CD14-positive monocyte (primary cell): Measurements from ENCODE around the gene CDCP2. TPM values are rescaled to one million over a fixed set of nuclear protein-coding genes. Genes with fewer than 3 reads are reported as not detected.

Source experiments
- DNase-seq, 3 donors: peaks; one replicate each; pipeline ENCODE4 v3.0.0-alpha.2; 2011 to 2022
- H2AFZ ChIP-seq: 2 replicates; pipeline ENCODE4 v1.6.0; 2012; ENCODE audit warnings: mild to moderate bottlenecking, low read depth, low read length, inconsistent platforms; ENCODE audit not compliant: insufficient read depth, poor library complexity, severe bottlenecking
- H3K27ac ChIP-seq, 2 donors: 1 replicate in 1 of 2; 2 replicates in 1 of 2; pipeline ENCODE4 v1.5.1; 2012 to 2013; ENCODE audit warnings: low read length in 2 of 2, control low read depth in 1 of 2, inconsistent platforms in 1 of 2, low read depth in 1 of 2, mild to moderate bottlenecking in 1 of 2
- H3K27me3 ChIP-seq, 2 donors: one replicate each; pipeline versions ENCODE4 v1.6.0 to v1.6.1; 2011 to 2013; ENCODE audit warnings: low read length in 2 of 2; ENCODE audit not compliant: control insufficient read depth in 2 of 2, insufficient read depth in 2 of 2
- H3K36me3 ChIP-seq, 2 donors: replicated peaks in 1 of 2; 1 replicate in 1 of 2; 2 replicates in 1 of 2; pipeline versions ENCODE4 v1.5.1 to v1.6.1; 2012 to 2013; ENCODE audit warnings: low read length in 2 of 2, control low read depth in 1 of 2, inconsistent platforms in 1 of 2, mild to moderate bottlenecking in 1 of 2; ENCODE audit not compliant: insufficient read depth in 2 of 2, control insufficient read depth in 1 of 2
- H3K4me1 ChIP-seq, 2 donors: 1 replicate in 1 of 2; 2 replicates in 1 of 2; pipeline versions ENCODE4 v1.5.1 to v1.6.1; 2012 to 2013; ENCODE audit warnings: low read length in 2 of 2, control low read depth in 1 of 2, inconsistent platforms in 1 of 2, mild to moderate bottlenecking in 1 of 2, moderate library complexity in 1 of 2; ENCODE audit not compliant: insufficient read depth in 2 of 2, control insufficient read depth in 1 of 2
- H3K4me2 ChIP-seq: replicated peaks from 2 replicates; pipeline ENCODE3; 2012; ENCODE audit warnings: low read length, moderate library complexity, mild to moderate bottlenecking; ENCODE audit not compliant: poor library complexity, severe bottlenecking; ENCODE audit errors: extremely low read depth
- H3K4me3 ChIP-seq, 3 experiments: fragments of 200-600 bp in 1 of 3; sonication (generic) in 1 of 3; replicated peaks in 1 of 3; 1 replicate in 2 of 3; 2 replicates in 1 of 3; pipeline ENCODE4 v1.5.1; 2011 to 2013; ENCODE audit warnings: low read length in 3 of 3, mild to moderate bottlenecking in 3 of 3, control low read depth in 2 of 3, low read depth in 2 of 3, inconsistent platforms in 1 of 3, moderate library complexity in 1 of 3
- H3K79me2 ChIP-seq: 2 replicates; pipeline ENCODE4 v1.6.0; 2012; ENCODE audit warnings: mild to moderate bottlenecking, control low read depth, inconsistent platforms, low read length, moderate library complexity; ENCODE audit not compliant: insufficient read depth
- H3K9ac ChIP-seq: 2 replicates; pipeline ENCODE4 v1.6.0; 2017; ENCODE audit warnings: low read length, mild to moderate bottlenecking; ENCODE audit not compliant: insufficient read depth, poor library complexity, severe bottlenecking
- H3K9me3 ChIP-seq, 2 donors: replicated peaks in 1 of 2; 1 replicate in 1 of 2; 2 replicates in 1 of 2; pipeline versions ENCODE4 v1.5.1 to v1.6.1; 2012 to 2013; ENCODE audit warnings: low read length in 2 of 2, control low read depth in 1 of 2; ENCODE audit not compliant: control insufficient read depth in 1 of 2, insufficient read depth in 1 of 2
- H4K20me1 ChIP-seq: 2 replicates; pipeline ENCODE4 v1.6.0; 2012; ENCODE audit warnings: mild to moderate bottlenecking, low read length, control low read depth, moderate library complexity; ENCODE audit not compliant: insufficient read depth
- H3K27ac Mint-ChIP-seq, 7 donors: one replicate each; pipeline ENCODE4 v1.8.0; 2020; ENCODE audit warnings: mild to moderate bottlenecking in 7 of 7, mixed read lengths in 7 of 7, moderate library complexity in 6 of 7, inconsistent platforms in 2 of 7
- H3K27me3 Mint-ChIP-seq, 3 donors: one replicate each; pipeline ENCODE4 v1.8.0; 2021 to 2022; ENCODE audit warnings: low read depth in 3 of 3, mild to moderate bottlenecking in 3 of 3, mixed read lengths in 3 of 3, moderate library complexity in 3 of 3, inconsistent platforms in 1 of 3
- H3K36me3 Mint-ChIP-seq, 2 donors: one replicate each; pipeline ENCODE4 v1.8.0; 2020; ENCODE audit warnings: mixed read lengths in 2 of 2, inconsistent platforms in 1 of 2, mild to moderate bottlenecking in 1 of 2
- H3K4me1 Mint-ChIP-seq: one replicate; pipeline ENCODE4 v1.8.0; 2020; ENCODE audit warnings: mild to moderate bottlenecking, mixed read lengths
- H3K4me3 Mint-ChIP-seq, 2 donors: one replicate each; pipeline ENCODE4 v1.8.0; 2020; ENCODE audit warnings: mild to moderate bottlenecking in 2 of 2, mixed read lengths in 2 of 2, moderate library complexity in 1 of 2
- H3K9me3 Mint-ChIP-seq, 7 donors: one replicate each; pipeline ENCODE4 v1.8.0; 2020 to 2022; ENCODE audit warnings: mixed read lengths in 7 of 7, mild to moderate bottlenecking in 6 of 7, moderate library complexity in 6 of 7, inconsistent platforms in 2 of 7
- CTCF ChIP-seq: fragments of 200-600 bp; IDR thresholded peaks from one replicate; pipeline ENCODE4 v1.8.0; 2022; ENCODE audit warnings: antibody characterized with exemption, mild to moderate bottlenecking
- WGBS: methylation state at CpG from one replicate; pipeline ENCODE4 v1.1.5; 2013; ENCODE audit warnings: missing lambda C conversion rate; ENCODE audit not compliant: insufficient coverage; 5-methylcytosine and 5-hydroxymethylcytosine counted together
- intact Hi-C, 2 donors: fragments of 100-400 bp; cut with micrococcal nuclease; formaldehyde crosslinking; loops; one replicate each; pipeline versions ENCODE4 v1.15.0 to v1.15.1; 2023
- polyA plus RNA-seq, 3 donors: library from polyadenylated mRNA; depleted of rRNA in 1 of 3; unstranded in 2 of 3; stranded (reverse) in 1 of 3; fragments of 300-500 nt in 2 of 3; fragments of >200 nt in 1 of 3; fragmentation: Illumina TruSeq in 2 of 3; gene quantifications; 1 replicate in 2 of 3; 2 replicates in 1 of 3; pipeline ENCODE4 v1.2.3, GENCODE V29; 2012 to 2021

The CDCP2 gene
- polyA plus RNA-seq, 3 donors = 0.09 TPM; not detected in 2

- H3K79me2 ChIP-seq = no peaks in the 10 kb centered on the region
- H3K36me3 ChIP-seq = peaks cover 7 to 25% of the 10 kb centered on the region in 2 donors
- intact Hi-C loops = no loop called here
- no peak for TF ChIP-seq CTCF
- 89% methylated on average over 3 of the region's 4 CpGs for WGBS
- no peak overlapping the region for H3K9ac ChIP-seq
- no peaks in the 10 kb centered on the region for H3K9me3 ChIP-seq
- H3K4me2 ChIP-seq = no peak overlapping the region
- H2AFZ ChIP-seq = no peak overlapping the region
- Mint-ChIP-seq H3K9me3 (peaks cover 0 to 5% (median 1%) of the 10 kb centered on the region in 7 donors), H3K27me3 (no peaks in the 10 kb centered on the region), H3K36me3 (peaks cover 41 to 49% of the 10 kb centered on the region in 2 donors), H3K4me3 (no peak overlapping the region), H3K4me1 (peaks cover 34% of the 10 kb centered on the region), H3K27ac (peak overlapping the region in 2 of 7 donors; percentile 32 to 55)
- no peak for DNase-seq
- no peak overlapping the region for H3K27ac ChIP-seq
- H4K20me1 ChIP-seq = no peaks in the 10 kb centered on the region
- H3K27me3 ChIP-seq = no peaks in the 10 kb centered on the region
- peaks cover 17 to 25% of the 10 kb centered on the region in 2 donors for H3K4me1 ChIP-seq
- no peak overlapping the region for H3K4me3 ChIP-seq
Measured at GRCh38 chr1:54094001-54094729, 58.6 kb downstream of the CDCP2 start.

DNA sequence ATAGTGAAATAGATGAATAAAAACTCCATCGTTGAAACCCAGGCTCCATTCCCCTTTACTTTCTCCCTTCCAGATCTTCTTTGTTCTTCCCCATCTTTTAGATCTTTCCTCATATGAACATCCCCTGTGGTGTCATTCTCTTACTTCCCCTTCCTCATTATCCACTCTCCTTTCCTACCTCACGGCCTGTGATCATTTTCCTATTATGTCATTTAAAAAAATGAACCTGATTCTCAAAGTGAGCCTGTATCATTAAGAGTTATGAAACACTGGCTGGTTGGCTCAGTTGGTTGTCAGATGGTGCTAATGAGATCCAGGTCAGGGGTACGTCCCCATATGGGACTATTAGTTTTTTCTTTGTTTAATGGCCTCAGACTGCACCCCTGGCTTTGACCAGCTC is 61.1 kb downstream of the CDCP2 start:
- no peak for TF ChIP-seq CTCF
- H3K4me2 ChIP-seq = no peak overlapping the region
- H3K4me1 ChIP-seq = peaks cover 15 to 19% of the 10 kb centered on the region in 2 donors
- peaks cover 15 to 26% of the 10 kb centered on the region in 2 donors for H3K36me3 ChIP-seq
- Mint-ChIP-seq H3K4me1 (peaks cover 24% of the 10 kb centered on the region), H3K9me3 (peaks cover 0 to 5% (median under 1%) of the 10 kb centered on the region in 7 donors), H3K27ac (peak overlapping the region in 1 of 7 donors; percentile 36), H3K36me3 (peaks cover 41 to 44% of the 10 kb centered on the region in 2 donors), H3K27me3 (no peaks in the 10 kb centered on the region), H3K4me3 (no peak overlapping the region)
- H3K9ac ChIP-seq = no peak overlapping the region
- H3K4me3 ChIP-seq = no peak overlapping the region
- no peaks in the 10 kb centered on the region for H3K79me2 ChIP-seq
- H4K20me1 ChIP-seq = no peaks in the 10 kb centered on the region
- 73% methylated on average over 2 of the region's 3 CpGs for WGBS
- H3K9me3 ChIP-seq = no peaks in the 10 kb centered on the region
- no peak overlapping the region for H2AFZ ChIP-seq
- intact Hi-C loops = no loop called here
- no peaks in the 10 kb centered on the region for H3K27me3 ChIP-seq
- peak in 2 of 3 donors; percentile 9 to 21 for DNase-seq
- H3K27ac ChIP-seq = no peak overlapping the region
